Erythroblast (primary cell): ENCODE results near the gene TUNAR.
"Not testable (repeated sequence)": the region's sequence is repeated elsewhere in the genome, so short reads cannot be mapped to it uniquely, and the experiment has no call there.

Experiments
- DNase-seq, 2 experiments: peaks; one replicate each; lab custom pipeline; 2025; lab: John Stamatoyannopoulos, UW
- GATA1 ChIP-seq: IDR thresholded peaks from 2 replicates; pipeline ENCODE4 v1.6.1; 2011; ENCODE audit warnings: low read depth, mild to moderate bottlenecking, control low read depth, low read length, moderate library complexity
- POLR2A ChIP-seq: IDR thresholded peaks from 2 replicates; pipeline ENCODE4 v1.6.1; 2011; ENCODE audit warnings: mild to moderate bottlenecking, low read length

TUNAR gene

DNA sequence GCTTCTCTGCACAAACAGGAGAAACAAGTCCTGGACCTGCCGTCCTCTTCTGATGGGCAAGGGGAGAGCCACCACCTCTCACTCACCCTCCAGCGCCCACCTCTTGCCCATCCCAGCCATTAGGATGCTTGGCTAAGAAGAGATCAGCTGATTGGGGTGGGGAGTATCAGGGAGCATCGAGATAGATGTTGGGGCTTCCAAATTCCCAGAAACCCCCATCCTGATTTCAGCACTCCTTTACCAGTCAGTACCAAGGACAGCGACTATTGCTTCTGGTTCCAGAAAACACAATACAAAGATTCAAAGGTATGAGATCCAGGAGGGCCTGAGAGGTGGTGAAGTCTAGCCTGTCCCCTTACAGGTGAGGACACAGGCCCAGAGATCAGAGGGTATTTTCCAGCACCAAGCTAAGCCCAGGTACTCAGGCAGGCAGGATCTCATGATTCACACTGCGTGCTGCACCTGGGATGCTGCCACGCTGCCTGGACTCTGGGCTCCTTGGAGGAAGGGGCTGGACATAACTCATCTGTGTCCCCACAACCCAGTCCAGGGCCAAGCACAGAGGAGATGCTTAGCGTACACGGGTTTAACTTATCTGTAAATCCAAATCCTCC is 76.6 kb downstream of the TUNAR start:
- no peak for TF ChIP-seq POLR2A
- TF ChIP-seq GATA1: no peak
- DNase-seq: peak in 1 of 2 experiments; percentile 2

DNA sequence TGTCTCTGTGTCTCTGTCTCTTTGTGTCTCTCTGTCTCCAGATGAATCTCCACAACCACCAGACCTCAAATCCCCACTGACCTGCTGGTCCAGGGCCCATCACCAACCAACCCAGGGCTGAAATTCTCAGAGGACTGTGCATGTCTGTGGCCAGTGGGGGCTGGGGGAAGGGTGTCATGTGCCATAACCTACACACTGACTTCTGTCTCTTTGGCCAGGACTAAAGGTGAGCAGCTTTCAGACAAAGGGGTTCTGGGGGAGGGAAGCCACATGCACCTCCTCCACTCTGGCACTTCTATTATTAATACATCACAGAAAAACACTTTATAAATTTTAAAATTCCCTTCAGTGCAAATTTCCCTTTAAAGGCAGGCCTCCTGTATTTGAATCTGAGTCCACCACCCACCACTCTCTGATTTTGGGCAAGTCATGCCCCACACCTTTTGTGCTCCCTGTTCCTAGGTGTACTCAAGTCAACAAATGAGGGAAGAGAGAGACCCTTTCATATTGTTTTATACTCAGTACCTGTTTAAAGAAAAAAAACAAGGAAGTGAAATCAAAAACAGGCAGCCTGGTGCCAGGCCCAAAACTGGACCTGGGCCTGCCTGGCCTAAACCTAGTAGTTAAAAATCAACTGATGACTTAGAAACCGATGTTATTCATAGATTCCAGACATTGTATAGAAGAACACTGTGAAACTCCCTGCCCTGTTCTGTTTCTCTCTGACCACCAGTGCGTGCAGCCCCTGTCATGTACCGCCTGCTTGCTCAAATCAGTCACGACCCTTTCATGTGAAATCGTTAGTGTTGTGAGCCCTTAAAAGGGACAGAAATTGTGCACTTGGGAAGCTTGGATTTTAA is 80.2 kb downstream of the TUNAR start:
- TF ChIP-seq GATA1: no peak
- no peak for TF ChIP-seq POLR2A
- no peak for DNase-seq

DNA sequence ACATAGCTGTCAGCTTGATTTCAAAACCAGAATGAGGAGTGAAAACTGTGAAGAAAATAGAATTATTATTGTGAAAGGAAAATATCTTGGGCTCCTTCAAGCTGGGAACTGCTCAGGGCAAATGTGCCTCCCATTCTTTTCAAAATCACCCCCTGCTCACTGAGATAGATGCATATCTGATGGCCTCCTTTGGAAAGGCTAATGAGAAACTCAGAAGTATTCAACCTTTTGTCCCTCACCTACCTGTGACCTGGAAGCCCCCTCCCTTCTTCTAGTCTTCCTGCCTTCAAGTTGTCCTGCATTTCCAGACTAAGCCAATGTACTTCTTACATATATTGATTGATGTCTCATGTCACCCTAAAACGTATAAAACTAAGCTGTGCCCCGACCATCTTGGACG is 81.5 kb downstream of the TUNAR start:
- no peak for TF ChIP-seq GATA1
- TF ChIP-seq POLR2A: no peak

DNA sequence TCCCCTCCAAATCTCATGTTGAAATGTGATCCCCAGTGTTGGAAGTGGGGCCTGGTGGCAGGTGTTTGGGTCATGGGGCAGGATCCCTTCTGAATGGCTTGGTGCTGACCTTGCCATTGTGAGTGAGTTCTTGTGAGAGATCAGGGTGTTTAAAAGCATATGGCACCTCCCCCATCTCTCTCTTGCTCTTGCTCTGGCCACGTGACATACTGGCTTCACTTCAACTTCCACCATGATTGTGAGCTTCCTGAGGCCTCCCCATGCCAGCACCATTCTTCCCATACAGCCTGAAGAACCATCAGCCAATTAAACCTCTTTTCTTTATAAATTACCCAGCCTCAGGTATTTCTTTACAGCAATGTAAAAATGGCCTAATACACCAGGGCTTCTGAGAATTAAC is 82.7 kb downstream of the TUNAR start:
- TF ChIP-seq GATA1: no peak
- TF ChIP-seq POLR2A: no peak

More for the DNA sequence above, 81.5 kb downstream of the TUNAR start:
- DNase-seq: no peak

DNA sequence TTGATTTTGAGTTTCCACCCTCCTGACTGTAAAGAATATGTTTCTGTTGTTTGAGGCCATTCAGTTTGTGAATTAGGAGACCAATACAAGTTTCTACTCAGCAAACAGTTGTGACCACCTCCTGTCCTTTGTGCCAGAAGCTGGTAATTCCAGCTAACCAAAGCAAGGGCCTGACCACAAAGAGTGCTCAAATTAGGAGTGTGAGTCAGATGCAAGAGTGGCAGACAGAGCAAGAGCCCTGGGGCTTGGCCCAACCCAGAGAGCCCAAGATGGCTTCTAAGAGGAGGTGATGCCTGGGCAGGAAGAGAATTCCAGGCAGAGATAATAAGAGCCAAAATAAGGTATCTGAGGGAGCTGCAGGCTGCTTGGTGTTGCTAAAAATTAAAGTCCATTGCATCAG is 84.8 kb downstream of the TUNAR start:
- TF ChIP-seq POLR2A (no peak), GATA1 (no peak)
- DNase-seq: no peak

More for the DNA sequence above, 82.7 kb downstream of the TUNAR start:
- DNase-seq: no peak

DNA sequence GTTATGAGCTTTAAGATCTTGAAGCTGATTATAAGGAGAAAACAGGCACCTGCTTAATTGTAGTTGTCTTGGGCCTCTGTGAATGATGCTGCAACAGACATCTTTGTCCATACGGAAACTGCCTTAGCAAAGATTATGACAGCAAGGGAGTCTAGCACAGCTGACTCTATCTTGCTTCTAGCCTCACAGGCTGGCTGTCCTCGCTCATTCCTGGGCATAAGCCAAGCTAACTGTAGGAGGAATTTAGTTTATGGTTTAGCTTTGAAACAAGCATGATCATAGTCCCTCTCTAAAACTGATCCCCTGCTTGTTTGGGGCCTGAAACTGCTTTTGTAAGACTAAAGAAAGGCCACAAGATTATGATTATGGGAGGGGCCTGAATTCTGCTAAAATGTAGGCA is 88.3 kb downstream of the TUNAR start:
- DNase-seq: no peak
- TF ChIP-seq POLR2A (no peak), GATA1 (no peak)

DNA sequence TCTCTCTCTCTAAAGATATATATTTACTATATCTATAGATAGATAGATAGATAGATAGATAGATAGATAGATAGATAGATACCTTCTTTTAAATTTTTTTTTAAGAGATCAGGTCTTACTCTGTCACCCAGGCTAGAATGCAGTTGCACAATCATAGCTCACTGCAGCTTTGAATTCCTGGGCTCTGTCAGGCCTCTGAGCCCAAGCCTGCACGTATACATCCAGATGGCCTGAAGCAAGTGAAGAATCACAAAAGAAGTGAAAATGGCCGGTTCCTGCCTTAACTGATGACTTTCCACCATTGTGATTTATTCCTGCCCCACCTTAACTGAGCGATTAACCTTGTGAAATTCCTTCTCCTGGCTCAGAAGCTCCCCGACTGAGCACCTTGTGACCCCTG is 91.4 kb downstream of the TUNAR start:
- DNase-seq: not testable (repeated sequence)
